ENCODE results near the gene INPP5K.

DNA sequence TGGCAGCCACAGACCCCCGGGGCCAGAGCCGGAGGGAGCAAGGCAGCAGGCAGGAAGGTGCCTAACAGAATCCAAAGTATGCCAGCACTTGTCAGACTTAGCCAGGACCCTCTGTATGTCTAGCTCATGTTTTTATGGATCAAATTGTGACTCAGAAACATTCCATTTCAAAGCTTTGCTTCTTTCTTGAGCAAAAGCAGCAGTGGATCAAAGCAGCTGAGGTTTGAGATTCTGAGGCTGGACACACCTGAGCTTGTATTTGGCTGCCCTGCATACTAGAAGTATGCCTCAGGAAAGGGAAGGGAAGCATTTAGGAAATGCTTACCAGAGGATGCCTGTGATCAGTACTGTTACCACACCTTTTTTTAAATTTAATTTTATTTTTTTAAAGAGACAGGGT lies 18.2 kb downstream of the INPP5K start:
- TF ChIP-seq EZH2 (IDR thresholded peaks at IDR 0.05; ENCODE audit: insufficient read depth, poor library complexity, severe bottlenecking) (no peak), EZH2phosphoT487 (IDR thresholded peaks at IDR 0.05; ENCODE audit: insufficient read depth, low read depth) (no peak)

Measured in GM23248 (cell line).